ENCODE data around the gene CIAO3.

The CIAO3 gene

DNA sequence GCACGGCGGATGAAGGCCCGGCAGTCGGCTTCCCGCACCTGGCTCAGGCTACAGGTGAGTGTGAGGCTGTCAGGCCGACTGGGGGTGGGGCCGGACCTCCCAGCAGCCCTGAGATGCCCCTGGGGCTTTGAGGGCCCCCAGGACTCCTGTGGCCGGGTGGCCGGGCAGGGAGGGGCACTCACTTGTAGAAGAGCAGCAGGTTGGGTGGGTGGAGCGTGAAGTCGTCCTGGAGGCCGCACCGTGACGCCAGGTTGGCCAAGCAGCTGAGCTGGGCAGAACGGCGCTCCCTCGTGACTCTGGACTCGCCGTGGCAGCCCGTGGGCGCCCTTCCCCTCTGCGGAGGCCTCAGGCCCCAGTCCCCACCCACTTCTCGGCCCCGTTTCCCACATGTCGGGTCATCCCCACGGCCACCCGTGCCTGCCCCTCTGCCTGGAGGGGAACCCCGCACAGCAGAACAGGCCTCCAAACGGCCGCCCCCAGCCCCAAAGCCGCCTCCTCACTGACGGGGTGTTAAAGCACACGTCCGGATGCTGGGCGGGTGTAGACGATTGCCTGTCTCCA lies 34.5 kb upstream of the CIAO3 start:
- FAIRE-seq = no peak

GRCh38 chr16:774086-775001 lies 33.5 kb upstream of the CIAO3 start:
- FAIRE-seq = no peak

DNA sequence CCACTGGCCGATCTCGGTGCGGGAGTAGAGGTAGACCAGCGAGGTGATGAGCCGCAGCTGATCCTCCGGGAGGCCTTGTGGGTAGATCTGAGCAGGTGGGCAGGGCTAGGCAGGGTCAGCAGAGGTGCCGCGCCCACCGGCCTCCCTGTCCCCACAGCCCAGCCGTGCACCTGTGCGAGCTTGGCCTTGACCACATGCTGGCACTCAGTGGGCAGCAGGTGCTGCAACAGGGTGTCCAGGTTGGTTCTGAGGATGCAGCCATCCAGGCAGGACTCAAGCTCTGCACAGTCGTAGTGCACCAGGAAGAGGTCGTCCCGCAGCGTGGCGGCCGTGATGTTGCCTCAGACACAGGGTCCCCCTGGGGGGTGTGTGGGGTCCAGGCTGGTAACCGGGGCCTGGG lies 32.2 kb upstream of the CIAO3 start:
- no peak for FAIRE-seq

DNA sequence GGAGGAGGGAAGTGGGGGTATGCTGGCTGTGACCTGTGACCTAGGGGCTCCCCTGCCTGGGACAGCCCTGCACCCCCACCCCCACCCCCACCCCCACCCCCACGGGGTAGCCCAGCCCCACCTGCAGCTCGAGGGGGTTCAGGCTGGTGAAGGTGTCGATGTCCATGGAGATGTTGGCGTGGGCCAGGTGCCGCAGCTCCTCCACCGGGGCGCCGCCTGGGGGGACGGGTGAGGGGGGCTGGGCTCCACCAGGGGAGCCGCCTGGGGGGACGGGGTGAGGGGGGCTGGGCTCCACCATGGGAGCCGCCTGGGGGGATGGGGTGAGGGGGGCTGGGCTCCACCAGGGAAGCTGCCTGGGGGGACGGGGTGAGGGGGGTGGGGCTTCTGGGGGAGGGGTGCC lies 29.6 kb upstream of the CIAO3 start:
- FAIRE-seq = no peak

GRCh38 chr16:769934-770333 lies 29.1 kb upstream of the CIAO3 start:
- no peak for FAIRE-seq

- no peak for FAIRE-seq
These were observed 28.5 kb upstream of the CIAO3 start for GRCh38 chr16:769184-769784.

- FAIRE-seq = no peak
These were observed 27.6 kb upstream of the CIAO3 start for GRCh38 chr16:768428-768827.

- no peak for FAIRE-seq
These were observed 27.0 kb upstream of the CIAO3 start for GRCh38 chr16:767743-768235.

DNA sequence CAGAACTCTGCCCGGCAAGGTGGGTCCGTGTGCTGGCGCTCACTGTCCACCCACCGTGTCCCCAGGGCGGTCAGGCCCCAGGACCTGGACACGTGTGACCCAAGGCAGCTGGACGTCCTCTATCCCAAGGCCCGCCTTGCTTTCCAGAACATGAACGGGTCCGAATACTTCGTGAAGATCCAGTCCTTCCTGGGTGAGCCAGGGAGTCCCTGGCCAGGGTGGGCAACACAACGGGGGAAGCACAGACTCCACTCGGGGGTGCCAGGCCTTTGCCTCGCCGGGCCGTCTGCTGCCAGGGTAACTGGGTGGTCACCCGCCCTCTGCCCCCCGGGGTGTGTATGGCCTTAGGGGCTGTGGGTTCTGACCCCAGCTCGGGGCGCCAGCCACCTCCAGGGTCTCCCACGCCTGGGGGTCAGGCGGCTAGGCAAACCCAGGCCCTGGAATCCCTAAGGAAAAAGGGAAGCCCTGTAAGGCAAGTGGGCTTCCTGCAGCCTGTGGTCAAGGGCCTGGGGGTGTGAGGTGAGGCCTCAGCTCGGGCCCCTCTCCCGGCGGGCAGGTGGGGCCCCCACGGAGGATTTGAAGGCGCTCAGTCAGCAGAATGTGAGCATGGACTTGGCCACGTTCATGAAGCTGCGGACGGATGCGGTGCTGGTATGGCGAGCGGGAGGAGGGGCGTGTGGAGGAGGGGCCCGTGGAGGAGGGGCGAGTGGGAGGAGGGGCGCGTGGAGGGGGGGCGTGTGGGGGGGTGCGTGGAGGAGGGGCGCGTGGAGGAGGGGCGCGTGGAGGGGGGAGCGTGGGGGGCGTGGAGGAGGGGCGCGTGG lies 26.2 kb upstream of the CIAO3 start:
- FAIRE-seq = no peak

DNA sequence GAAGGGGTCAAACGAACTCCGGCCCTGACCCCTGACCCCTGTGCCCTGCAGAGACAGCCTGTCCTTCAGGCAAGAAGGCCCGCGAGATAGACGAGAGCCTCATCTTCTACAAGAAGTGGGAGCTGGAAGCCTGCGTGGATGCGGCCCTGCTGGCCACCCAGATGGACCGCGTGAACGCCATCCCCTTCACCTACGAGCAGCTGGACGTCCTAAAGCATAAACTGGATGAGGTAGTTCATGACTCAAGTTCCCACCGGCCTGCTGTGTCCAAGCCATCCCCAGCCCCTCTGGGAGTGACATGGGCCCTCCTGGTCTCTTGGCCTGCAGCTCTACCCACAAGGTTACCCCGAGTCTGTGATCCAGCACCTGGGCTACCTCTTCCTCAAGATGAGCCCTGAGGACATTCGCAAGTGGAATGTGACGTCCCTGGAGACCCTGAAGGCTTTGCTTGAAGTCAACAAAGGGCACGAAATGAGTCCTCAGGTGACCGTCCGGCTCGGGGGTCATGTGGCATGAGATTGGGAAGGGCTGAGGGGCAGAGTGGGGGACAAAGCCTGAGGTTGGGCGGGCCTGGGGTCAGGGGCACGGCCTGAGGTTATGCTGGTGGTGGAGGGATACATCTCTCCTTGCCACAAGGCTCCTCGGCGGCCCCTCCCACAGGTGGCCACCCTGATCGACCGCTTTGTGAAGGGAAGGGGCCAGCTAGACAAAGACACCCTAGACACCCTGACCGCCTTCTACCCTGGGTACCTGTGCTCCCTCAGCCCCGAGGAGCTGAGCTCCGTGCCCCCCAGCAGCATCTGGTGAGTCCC lies 25.4 kb upstream of the CIAO3 start:
- no peak for FAIRE-seq

GRCh38 chr16:765488-765865 lies 24.7 kb upstream of the CIAO3 start:
- no peak for FAIRE-seq

DNA sequence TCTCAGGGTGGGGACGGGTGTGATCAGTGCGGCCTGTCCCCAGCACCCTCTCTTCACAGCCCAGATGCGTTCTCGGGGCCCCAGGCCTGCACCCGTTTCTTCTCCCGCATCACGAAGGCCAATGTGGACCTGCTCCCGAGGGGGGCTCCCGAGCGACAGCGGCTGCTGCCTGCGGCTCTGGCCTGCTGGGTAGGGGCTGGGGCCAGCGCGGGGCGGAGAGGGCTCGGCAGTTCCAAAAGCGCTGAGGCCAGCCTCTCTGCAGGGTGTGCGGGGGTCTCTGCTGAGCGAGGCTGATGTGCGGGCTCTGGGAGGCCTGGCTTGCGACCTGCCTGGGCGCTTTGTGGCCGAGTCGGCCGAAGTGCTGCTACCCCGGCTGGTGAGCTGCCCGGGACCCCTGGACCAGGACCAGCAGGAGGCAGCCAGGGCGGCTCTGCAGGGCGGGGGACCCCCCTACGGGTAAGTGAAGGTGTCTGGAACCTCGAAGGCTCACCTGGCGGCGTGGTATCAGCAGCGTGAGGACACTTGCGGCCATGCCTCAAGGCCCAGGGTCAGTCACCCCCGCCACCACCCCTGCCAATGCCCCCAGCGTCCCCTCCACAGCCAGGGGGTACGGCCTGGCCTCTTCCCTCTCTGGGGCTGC lies 24.2 kb upstream of the CIAO3 start:
- FAIRE-seq = no peak

- no peak for FAIRE-seq
These were observed 23.5 kb upstream of the CIAO3 start for GRCh38 chr16:764184-764750.

DNA sequence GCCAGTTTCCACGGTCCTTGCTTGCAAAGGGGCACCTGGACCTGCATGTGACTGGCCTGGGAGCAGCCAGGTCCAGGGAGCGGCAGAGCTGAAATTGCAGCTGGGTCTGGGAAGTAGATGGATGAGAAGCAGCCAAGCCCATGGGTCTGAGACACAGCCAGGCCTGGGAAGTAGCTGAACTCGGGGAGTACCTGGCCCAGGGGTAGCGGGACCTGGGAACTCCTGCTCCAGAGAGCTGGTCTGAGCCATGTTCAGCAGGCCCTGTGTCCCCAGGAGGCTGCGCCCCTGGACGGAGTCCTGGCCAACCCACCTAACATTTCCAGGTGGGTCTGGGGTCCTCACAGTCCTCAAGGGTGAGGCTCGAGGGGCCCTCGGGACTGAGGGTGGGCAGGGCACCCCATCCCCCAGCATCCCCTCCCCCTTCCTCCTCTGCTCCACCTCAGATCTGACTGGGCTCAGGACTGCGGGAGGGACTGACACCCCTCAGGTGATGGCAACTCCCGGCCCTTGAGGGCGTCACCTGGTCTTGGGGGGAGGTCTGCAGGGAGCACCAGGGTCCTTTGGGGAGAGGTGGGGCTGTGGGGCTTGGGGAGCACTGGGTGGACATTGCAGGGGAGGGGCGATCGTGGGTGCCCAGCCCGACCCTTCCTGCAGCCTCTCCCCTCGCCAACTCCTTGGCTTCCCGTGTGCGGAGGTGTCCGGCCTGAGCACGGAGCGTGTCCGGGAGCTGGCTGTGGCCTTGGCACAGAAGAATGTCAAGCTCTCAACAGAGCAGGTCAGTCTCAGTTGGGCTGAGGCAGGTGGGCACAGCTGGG lies 22.8 kb upstream of the CIAO3 start:
- FAIRE-seq = no peak

DNA sequence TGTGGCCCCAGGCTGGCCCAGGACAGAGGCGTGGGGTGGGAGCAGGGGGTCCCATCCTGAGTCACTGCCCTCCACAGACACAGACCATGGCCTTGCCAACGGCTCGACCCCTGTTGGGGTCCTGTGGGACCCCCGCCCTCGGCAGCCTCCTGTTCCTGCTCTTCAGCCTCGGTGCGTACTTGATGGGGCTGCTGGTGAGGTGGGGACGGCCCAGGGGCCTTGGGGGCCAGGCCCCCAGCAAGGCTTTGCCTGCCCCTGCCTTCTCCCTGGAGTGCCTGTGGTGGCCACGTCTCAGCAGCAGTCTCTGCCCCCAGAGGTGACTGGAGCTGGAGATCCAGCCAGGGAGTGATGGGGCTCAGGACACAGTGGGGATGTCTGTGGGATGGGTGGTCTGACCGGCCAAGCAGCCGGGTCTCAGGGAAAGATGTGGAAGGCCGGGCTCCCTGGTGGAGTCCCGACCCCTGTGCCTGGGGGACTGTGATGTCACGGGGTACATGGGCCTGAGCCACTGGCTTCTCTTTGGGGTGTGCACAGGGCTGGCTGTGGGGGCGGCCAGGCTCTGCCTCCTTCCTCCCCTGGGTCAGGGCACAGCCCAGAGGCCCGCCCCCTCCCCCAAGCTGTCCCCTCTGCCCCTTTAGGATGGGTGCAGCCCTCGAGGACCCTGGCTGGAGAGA lies 21.9 kb upstream of the CIAO3 start:
- FAIRE-seq = no peak

- no peak for FAIRE-seq
These were observed 21.1 kb upstream of the CIAO3 start for GRCh38 chr16:761625-762513.

DNA sequence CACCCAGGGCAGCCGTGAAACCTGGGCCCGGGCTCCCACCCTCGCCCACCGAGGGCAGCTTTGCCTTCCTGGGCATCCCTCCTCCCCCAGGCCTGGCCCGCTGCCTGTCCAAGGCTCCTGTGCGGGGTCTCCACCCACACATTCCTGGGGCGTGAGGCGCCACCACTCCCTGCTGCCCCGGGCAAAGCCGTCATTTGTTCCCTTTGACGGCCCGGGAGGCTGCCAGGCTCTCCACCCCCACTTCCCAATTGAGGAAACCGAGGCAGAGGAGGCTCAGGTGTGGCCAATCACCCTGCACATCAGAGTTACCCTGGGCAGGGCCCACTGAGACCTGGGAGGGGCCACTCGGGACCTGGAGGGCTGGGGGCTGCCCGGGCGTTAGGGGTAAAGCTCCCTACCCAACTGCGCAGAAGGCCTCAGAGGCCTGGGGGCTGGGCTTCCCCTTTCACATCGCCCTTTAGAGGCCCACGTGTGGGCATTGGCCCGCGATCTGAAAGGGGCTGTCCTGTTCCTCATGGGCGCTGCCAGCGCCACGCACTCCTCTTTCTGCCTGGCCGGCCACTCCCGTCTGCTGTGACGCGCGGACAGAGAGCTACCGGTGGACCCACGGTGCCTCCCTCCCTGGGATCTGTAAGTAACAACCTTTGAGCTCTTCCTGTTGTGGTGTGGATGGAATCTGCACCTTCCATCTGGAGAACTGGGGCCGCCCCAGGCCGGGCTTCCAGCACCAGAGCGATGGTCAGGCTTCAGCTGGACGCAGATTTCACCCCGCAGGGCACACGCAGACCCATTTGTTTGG lies 19.9 kb upstream of the CIAO3 start, which contains the start of gene MSLN:
Gene MSLN, plus strand, starts transcription at position 190 of the 799 bp plus-strand sequence. CDS start 1,947 bp downstream, outside the sequence.
- no peak for FAIRE-seq

DNA sequence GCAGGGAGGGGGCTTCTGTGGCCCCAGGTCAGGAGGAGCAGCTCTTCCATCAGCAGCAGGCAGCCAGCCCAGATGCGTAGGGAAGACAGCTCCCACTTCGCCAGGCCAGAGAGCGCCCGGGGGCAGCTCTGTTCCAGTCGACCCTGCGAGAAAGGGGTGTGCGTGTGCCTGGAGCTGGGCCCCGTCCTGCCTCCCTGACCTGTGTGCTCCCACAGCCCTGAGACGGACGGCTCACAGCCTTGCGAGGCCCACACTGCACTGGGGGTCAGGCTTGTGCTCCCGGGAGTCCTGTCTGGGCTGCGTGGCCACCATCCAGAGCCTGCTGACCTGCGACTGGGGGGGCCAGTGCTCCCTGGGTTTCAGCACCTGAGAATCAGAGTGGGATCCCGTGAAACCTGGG lies 19.3 kb upstream of the CIAO3 start:
- FAIRE-seq = no peak

All from A204.1 (cell line).